CD4-positive, CD25-positive, alpha-beta regulatory T cell (primary cell): ENCODE data around the gene PSORS1C2. TPM values are rescaled to one million over a fixed set of nuclear protein-coding genes. Genes with fewer than 3 reads are reported as not detected.
A peak's percentile ranks its signal among the peaks of the same experiment; 100 is the strongest.
"Not testable (repeated sequence)": the region's sequence is repeated elsewhere in the genome, so short reads cannot be mapped to it uniquely, and the experiment has no call there.

Experiments
- ATAC-seq, 2 donors: fragments of 150-1000 bp; cut with Tn5 transposase; one replicate each; pipeline ENCODE4 v1.10.0; 2021; ENCODE audit warnings: low read depth in 2 of 2, moderate number of reproducible peaks in 2 of 2, moderate library complexity in 1 of 2
- DNase-seq, 3 donors: peaks; one replicate each; pipeline versions ENCODE4 v3.0.0 to v3.0.0-alpha.2; 2012 to 2022; ENCODE audit warnings: mixed read lengths in 1 of 3
- H3K27ac ChIP-seq: one replicate; pipeline ENCODE4 v1.7.0; 2013; ENCODE audit warnings: mild to moderate bottlenecking, low read length; ENCODE audit not compliant: insufficient read depth, poor library complexity, severe bottlenecking
- H3K27me3 ChIP-seq: one replicate; pipeline ENCODE4 v1.7.0; 2013; ENCODE audit warnings: low read length; ENCODE audit not compliant: control insufficient read depth, insufficient read depth
- H3K36me3 ChIP-seq: one replicate; pipeline ENCODE4 v1.7.0; 2013; ENCODE audit warnings: mild to moderate bottlenecking, low read length, moderate library complexity; ENCODE audit not compliant: control insufficient read depth, insufficient read depth
- H3K4me1 ChIP-seq: 2 replicates; pipeline ENCODE4 v1.7.0; 2013; ENCODE audit warnings: mild to moderate bottlenecking, low read length; ENCODE audit not compliant: insufficient read depth, control insufficient read depth, poor library complexity, severe bottlenecking
- H3K4me3 ChIP-seq: one replicate; pipeline ENCODE4 v1.7.0; 2013; ENCODE audit warnings: low read depth, mild to moderate bottlenecking, low read length, moderate library complexity
- H3K9me3 ChIP-seq, 2 experiments: 1 replicate in 1 of 2; 2 replicates in 1 of 2; pipeline ENCODE4 v1.7.0; 2013; ENCODE audit warnings: low read length in 2 of 2, mild to moderate bottlenecking in 1 of 2, moderate library complexity in 1 of 2; ENCODE audit not compliant: control insufficient read depth in 2 of 2
- H3K27ac Mint-ChIP-seq, 3 donors: one replicate each; pipeline ENCODE4 v1.8.0; 2020 to 2022; ENCODE audit warnings: mild to moderate bottlenecking in 3 of 3, mixed read lengths in 3 of 3, moderate library complexity in 2 of 3
- H3K27me3 Mint-ChIP-seq: one replicate; pipeline ENCODE4 v1.8.0; 2022; ENCODE audit warnings: mild to moderate bottlenecking, mixed read lengths
- H3K36me3 Mint-ChIP-seq: one replicate; pipeline ENCODE4 v1.8.0; 2020; ENCODE audit warnings: mixed read lengths
- H3K4me1 Mint-ChIP-seq, 4 donors: one replicate each; pipeline ENCODE4 v1.8.0; 2020 to 2022; ENCODE audit warnings: mixed read lengths in 4 of 4, mild to moderate bottlenecking in 1 of 4
- H3K4me3 Mint-ChIP-seq, 4 donors: one replicate each; pipeline ENCODE4 v1.8.0; 2020 to 2022; ENCODE audit warnings: mild to moderate bottlenecking in 4 of 4, mixed read lengths in 4 of 4, moderate library complexity in 3 of 4
- H3K9me3 Mint-ChIP-seq, 7 donors: one replicate each; pipeline ENCODE4 v1.8.0; 2020 to 2022; ENCODE audit warnings: mixed read lengths in 7 of 7, mild to moderate bottlenecking in 3 of 7, moderate library complexity in 2 of 7
- polyA plus RNA-seq, 4 donors: library from polyadenylated mRNA; unstranded; fragments of 300-500 nt; fragmentation: Illumina TruSeq; gene quantifications; one replicate each; pipeline ENCODE4 v1.2.3, GENCODE V29; 2021
- total RNA-seq: library from RNA; stranded (reverse); gene quantifications from one replicate; pipeline ENCODE4 v1.2.3, GENCODE V29; 2022

The PSORS1C2 gene
- total and polyA plus RNA-seq, 5 donors from 2014 or later = not detected

DNA sequence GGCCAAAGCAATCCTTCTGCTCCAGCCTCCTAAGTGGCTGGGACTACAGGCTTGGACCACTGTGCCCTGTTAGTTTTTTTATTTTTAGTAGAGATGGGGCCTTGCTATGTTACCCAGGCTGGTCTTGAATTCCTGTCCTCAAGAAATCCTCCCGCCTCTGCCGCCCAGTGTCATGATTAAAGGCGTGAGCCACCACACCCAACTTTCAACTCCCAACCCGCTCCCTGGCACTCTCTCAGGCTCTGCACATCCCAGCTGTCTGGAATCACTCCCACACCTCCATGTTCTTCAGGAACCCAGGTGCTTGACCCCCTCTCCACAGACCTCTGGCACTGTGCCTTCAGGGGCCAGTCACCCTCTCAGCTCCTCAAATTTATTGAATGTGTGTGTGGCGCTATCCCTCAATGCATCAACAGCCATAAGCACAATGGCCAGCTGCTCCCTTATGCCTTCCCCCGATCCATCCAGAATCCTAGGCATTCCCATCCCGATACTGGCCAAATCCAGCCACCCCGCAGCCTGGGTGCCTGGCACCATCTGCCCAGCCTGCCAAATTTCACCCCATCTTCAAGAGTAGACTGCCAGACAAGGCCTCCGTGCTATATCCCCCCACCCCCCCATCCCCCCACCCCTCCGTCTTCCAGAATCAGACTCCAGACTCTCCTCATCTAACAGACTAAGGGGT, 32.3 kb upstream of the PSORS1C2 start:
- H3K4me1 ChIP-seq = no peaks in the 10 kb centered on the region
- Mint-ChIP-seq H3K27ac (no peak overlapping the region), H3K4me1 (peaks cover 0 to 6% (median 4%) of the 10 kb centered on the region in 4 donors), H3K9me3 (no peaks in the 10 kb centered on the region), H3K27me3 (no peaks in the 10 kb centered on the region), H3K36me3 (no peaks in the 10 kb centered on the region), H3K4me3 (no peak overlapping the region)
- DNase-seq = no peak
- no peaks in the 10 kb centered on the region for H3K9me3 ChIP-seq
- H3K4me3 ChIP-seq = no peak overlapping the region
- no peak for ATAC-seq
- no peaks in the 10 kb centered on the region for H3K36me3 ChIP-seq
- H3K27me3 ChIP-seq = no peaks in the 10 kb centered on the region
- H3K27ac ChIP-seq = no peak overlapping the region

DNA sequence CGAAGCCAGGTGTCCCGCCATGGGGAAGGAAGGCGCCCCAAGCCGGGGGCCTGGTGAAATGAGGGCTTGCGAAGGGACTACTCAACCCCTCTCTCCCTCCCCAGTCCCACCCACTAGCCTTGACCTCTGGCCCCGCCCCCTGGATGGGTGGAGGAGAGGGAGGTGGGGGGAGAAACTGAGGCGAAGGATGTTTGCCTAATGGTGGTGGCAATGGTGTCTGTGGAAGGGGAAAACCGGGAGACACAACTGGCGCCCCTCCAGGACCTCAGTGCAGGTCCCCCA, 31.7 kb upstream of the PSORS1C2 start, which contains the start of gene POU5F1:
TSS of gene POU5F1 (minus strand) at position 83 of the 282 bp plus-strand sequence. CDS start at position 21, 62 bp downstream.
- no peak within 1 kb of the TSS for H3K27ac Mint-ChIP-seq
- peaks cover 0 to 5% (median 3%) of the 10 kb centered on the region in 4 donors for H3K4me1 Mint-ChIP-seq
- Histone ChIP-seq H3K27ac (no peak within 1 kb of the TSS), H3K9me3 (no peaks in the 10 kb centered on the region), H3K27me3 (no peaks in the 10 kb centered on the region), H3K4me1 (no peaks in the 10 kb centered on the region), H3K4me3 (no peak within 1 kb of the TSS), H3K36me3 (no peaks in the 10 kb centered on the region)
- H3K27me3 Mint-ChIP-seq = no peaks in the 10 kb centered on the region
- H3K36me3 Mint-ChIP-seq = no peaks in the 10 kb centered on the region
- ATAC-seq (no peak), DNase-seq (no peak)
- H3K4me3 Mint-ChIP-seq = no peak within 1 kb of the TSS
- H3K9me3 Mint-ChIP-seq = no peaks in the 10 kb centered on the region

DNA sequence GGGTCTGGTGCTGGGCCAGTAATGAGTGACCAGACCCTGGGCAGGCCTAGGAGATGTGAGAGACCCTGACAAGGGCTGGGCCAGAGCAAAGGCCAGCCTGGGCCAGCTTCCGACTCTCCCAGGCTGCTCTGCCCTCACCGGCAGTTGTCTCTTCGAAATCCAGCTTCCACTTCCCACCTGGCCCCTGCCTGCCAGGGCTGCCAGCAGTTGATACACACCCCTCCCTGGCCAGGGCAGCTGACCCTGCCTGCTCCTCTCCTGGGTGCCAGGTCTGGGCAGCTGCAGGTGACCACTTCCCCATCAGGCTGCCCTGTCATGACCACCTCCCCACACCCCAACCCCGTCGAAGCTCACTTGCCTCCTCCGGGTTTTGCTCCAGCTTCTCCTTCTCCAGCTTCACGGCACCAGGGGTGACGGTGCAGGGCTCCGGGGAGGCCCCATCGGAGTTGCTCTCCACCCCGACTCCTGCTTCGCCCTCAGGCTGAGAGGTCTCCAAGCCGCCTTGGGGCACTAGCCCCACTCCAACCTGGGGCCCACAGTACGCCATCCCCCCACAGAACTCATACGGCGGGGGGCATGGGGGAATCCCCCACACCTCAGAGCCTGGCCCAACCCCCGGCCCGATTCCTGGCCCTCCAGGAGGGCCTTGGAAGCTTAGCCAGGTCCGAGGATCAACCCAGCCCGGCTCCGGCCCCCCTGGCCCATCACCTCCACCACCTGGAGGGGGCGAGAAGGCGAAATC, 31.2 kb upstream of the PSORS1C2 start:
- not testable (repeated sequence) for ATAC-seq, H3K36me3 Mint-ChIP-seq

DNA sequence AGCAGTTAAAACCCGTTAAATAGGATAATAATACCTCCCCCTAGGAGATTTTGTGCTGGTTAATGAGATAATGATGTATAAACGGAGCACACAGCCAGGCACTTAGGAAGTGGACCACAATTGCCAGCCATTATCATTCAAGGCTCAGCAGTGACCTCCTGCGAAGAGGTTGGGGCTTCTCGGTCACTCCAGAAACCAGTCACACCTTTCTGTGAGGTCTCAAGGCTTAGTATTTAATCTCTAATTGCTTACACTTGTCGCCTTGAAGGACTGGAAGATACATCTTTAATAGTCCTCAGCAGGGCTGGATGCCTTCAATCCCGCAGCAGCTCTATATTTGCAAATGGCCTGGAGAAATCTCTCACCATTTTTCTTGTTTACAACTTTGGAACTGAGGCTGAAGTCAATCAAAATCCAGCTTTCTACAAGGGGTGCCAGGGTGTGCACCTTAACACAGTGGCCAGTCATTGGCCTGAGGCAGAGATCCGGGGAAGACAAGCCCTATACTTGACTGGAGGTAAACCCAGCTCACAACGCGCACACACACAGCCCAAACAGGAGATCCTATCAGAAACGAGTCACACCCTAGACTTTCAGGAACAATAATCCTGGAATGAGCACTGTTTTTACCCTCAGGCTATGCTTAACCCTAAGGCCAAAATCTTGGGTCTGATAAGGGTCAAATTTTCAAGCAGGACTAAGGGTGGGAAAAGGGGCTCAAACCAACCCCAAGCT, 30.4 kb upstream of the PSORS1C2 start:
- no peak for DNase-seq
- H3K9me3 ChIP-seq = no peaks in the 10 kb centered on the region
- no peak overlapping the region for H3K4me3 Mint-ChIP-seq
- ATAC-seq = no peak
- no peaks in the 10 kb centered on the region for H3K27me3 Mint-ChIP-seq
- H3K27ac ChIP-seq = no peak overlapping the region
- no peaks in the 10 kb centered on the region for H3K27me3 ChIP-seq
- peaks cover 0 to 13% (median 5%) of the 10 kb centered on the region in 4 donors for H3K4me1 Mint-ChIP-seq
- peak overlapping the region in 1 of 3 donors; percentile 25 for H3K27ac Mint-ChIP-seq
- H3K9me3 Mint-ChIP-seq = no peaks in the 10 kb centered on the region
- H3K4me1 ChIP-seq = peaks cover 5% of the 10 kb centered on the region
- H3K4me3 ChIP-seq = no peak overlapping the region
- no peaks in the 10 kb centered on the region for H3K36me3 ChIP-seq
- no peaks in the 10 kb centered on the region for H3K36me3 Mint-ChIP-seq

More for the DNA sequence above, 31.2 kb upstream of the PSORS1C2 start:
- not testable (repeated sequence) for H3K27ac Mint-ChIP-seq, H3K4me3 ChIP-seq, H3K27me3 Mint-ChIP-seq, H3K9me3 ChIP-seq, H3K4me1 ChIP-seq, H3K9me3 Mint-ChIP-seq, H3K4me3 Mint-ChIP-seq, H3K27me3 ChIP-seq, H3K27ac ChIP-seq, H3K4me1 Mint-ChIP-seq, H3K36me3 ChIP-seq, DNase-seq

DNA sequence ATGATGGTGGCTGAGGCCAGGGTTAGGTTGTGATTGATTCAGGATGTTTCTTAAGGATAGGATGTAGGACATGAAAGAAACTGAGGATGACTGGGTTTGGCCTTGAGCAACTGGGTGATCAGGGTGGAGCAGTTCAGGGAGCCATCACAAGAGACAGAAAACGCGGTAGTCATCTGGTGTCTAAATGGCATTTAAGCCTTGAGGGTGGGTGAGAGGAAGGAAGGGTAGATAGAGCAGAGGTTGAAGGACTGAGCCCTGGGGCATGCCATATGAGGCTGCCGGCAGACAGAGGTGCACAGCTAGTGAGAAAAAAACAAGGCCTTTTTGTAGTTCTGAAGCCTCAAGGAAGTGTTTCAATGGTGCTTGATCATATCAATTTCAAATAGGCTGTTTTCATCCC, 29.7 kb upstream of the PSORS1C2 start:
- Mint-ChIP-seq H3K27ac (peak overlapping the region in 1 of 3 donors; percentile 1), H3K9me3 (no peaks in the 10 kb centered on the region), H3K36me3 (no peaks in the 10 kb centered on the region), H3K4me1 (peaks cover 0 to 13% (median 6%) of the 10 kb centered on the region in 4 donors), H3K27me3 (no peaks in the 10 kb centered on the region), H3K4me3 (peak overlapping the region in 1 of 4 donors; percentile 75)
- no peak for DNase-seq
- no peaks in the 10 kb centered on the region for H3K27me3 ChIP-seq
- H3K4me1 ChIP-seq = peaks cover 5% of the 10 kb centered on the region
- H3K27ac ChIP-seq = no peak overlapping the region
- ATAC-seq = no peak
- no peaks in the 10 kb centered on the region for H3K36me3 ChIP-seq
- H3K9me3 ChIP-seq = no peaks in the 10 kb centered on the region
- H3K4me3 ChIP-seq = no peak overlapping the region

DNA sequence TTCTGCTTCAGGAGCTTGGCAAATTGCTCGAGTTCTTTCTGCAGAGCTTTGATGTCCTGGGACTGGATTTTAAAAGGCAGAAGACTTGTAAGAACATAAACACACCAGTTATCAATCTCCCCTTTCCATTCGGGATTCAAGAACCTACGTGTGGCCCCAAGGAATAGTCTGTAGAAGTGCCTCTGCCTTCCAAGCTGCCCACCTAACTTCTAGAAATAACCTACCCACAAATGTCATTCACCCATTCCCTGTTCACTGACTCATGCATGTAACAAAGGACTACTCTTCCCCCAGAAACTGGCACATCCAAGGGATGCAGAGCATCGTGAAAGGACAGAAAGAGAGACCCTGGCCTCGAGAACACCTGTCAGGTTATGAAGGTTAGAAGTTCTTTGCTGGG, 27.1 kb upstream of the PSORS1C2 start:
- H3K27ac ChIP-seq = no peak overlapping the region
- no peaks in the 10 kb centered on the region for H3K9me3 Mint-ChIP-seq
- no peaks in the 10 kb centered on the region for H3K36me3 Mint-ChIP-seq
- no peak for DNase-seq
- H3K27ac Mint-ChIP-seq = peak overlapping the region in 1 of 3 donors; percentile 65
- H3K27me3 Mint-ChIP-seq = no peaks in the 10 kb centered on the region
- peaks cover 0 to 15% (median 10%) of the 10 kb centered on the region in 4 donors for H3K4me1 Mint-ChIP-seq
- H3K4me3 ChIP-seq = no peak overlapping the region
- peaks cover 5% of the 10 kb centered on the region for H3K4me1 ChIP-seq
- no peaks in the 10 kb centered on the region for H3K36me3 ChIP-seq
- H3K9me3 ChIP-seq = no peaks in the 10 kb centered on the region
- no peaks in the 10 kb centered on the region for H3K27me3 ChIP-seq
- ATAC-seq = no peak
- H3K4me3 Mint-ChIP-seq = peak overlapping the region in 1 of 4 donors; percentile 13

DNA sequence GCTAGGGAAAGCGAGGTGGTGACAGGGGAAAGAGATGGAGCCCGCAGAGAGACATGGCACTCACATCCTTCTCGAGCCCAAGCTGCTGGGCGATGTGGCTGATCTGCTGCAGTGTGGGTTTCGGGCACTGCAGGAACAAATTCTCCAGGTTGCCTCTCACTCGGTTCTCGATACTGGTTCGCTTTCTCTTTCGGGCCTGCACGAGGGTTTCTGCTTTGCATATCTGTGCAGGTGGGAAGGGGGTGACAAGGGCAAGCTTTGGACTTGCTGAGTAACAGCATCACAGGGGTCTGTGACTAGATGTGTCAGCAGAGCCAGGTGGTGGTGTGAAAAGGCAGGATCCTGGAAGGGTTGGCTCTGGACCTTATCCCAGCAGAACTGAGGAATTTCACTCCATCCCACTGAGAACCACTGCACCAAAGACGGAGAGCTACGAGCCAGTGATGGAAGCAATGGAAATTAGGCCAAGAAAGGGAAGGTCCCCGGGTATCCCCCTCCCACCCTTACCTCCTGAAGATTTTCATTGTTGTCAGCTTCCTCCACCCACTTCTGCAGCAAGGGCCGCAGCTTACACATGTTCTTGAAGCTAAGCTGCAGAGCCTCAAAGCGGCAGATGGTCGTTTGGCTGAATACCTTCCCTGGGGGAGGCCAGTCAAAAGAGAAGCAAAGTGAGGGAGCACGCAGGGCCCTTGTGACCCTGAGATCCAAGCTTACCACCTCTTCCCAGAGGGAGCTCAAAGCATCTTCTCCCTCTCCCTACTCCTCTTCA, 26.4 kb upstream of the PSORS1C2 start:
- H3K4me1 ChIP-seq, H3K27me3 ChIP-seq, H3K9me3 ChIP-seq, H3K27me3 Mint-ChIP-seq, H3K9me3 Mint-ChIP-seq, DNase-seq, H3K27ac ChIP-seq, H3K36me3 ChIP-seq, H3K4me3 ChIP-seq, H3K36me3 Mint-ChIP-seq: not testable (repeated sequence)
- H3K27ac Mint-ChIP-seq = peak overlapping the region in 1 of 3 donors; percentile 59
- H3K4me1 Mint-ChIP-seq = peaks cover 0 to 15% (median 10%) of the 10 kb centered on the region in 4 donors
- peak overlapping the region in 3 of 4 donors; percentile 11 to 38 (median 19) for H3K4me3 Mint-ChIP-seq
- peak in 1 of 2 donors; percentile 24 for ATAC-seq
